HepG2 (cell line): ENCODE measurements around the gene KCND3.

Source experiments
- KAT8 ChIP-seq: IDR thresholded peaks from 2 replicates; pipeline ENCODE4 v1.6.1; 2016; ENCODE audit warnings: missing genetic modification reagents, missing compliant biosample characterization
- SP1 ChIP-seq, 2 experiments: fragments of 450-650 bp in 1 of 2; sonication (generic) in 1 of 2; formaldehyde crosslinking in 1 of 2; IDR thresholded peaks; 2 replicates each; pipeline versions ENCODE4 v1.4.0 to v1.6.1; 2016 to 2020; ENCODE audit warnings: missing genetic modification reagents in 1 of 2
- WIZ ChIP-seq: sonication (generic); formaldehyde crosslinking; IDR thresholded peaks from 2 replicates; pipeline ENCODE4 v1.5.1; 2020; ENCODE audit warnings: mild to moderate bottlenecking, missing genetic modification reagents
- ZFP90 ChIP-seq: sonication (generic); formaldehyde crosslinking; IDR thresholded peaks from 2 replicates; pipeline ENCODE4 v1.8.0; 2022; ENCODE audit warnings: missing genetic modification reagents, mild to moderate bottlenecking, inconsistent platforms, borderline replicate concordance
- ZMAT3 ChIP-seq: sonication (generic); formaldehyde crosslinking; conservative IDR thresholded peaks from 2 replicates; pipeline ENCODE4 v1.7.0; 2021; ENCODE audit warnings: missing genetic modification reagents
- TF ChIP-seq, protein P1 (sequence below): sonication (generic); formaldehyde crosslinking; IDR thresholded peaks from 2 replicates; pipeline ENCODE4 v1.5.0; 2020; ENCODE audit warnings: mild to moderate bottlenecking, missing genetic modification reagents, moderate library complexity

DNA sequence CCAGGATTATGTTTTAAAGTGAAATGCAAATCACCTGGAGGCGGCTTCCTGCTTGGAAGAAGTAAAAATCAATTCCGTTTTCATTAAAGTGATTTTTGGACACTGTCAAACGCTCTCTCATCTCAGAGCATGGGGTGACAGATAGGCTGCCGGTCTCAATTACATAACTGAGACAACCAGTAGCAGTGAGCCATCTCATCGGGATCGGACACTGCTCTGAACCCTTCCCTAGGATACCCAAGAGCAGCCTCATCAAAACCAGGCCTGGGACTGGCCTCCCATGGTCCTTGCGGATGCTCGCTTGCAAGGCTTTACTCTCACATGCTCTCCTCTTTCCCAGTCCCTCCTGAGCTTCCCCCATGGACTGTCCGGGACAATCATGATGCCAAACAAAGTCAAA lies 12.1 kb downstream of the KCND3 start:
- TF ChIP-seq ZMAT3 = no peak
- no peak for TF ChIP-seq SP1 (IDR thresholded peaks at IDR 0.05)
- no peak for TF ChIP-seq SP1 (CRISPR knock-in tag; IDR thresholded peaks at IDR 0.05)
- TF ChIP-seq KAT8 (CRISPR knock-in tag) = no peak
- no peak for TF ChIP-seq WIZ
- TF ChIP-seq ZFP90 (CRISPR knock-in tag) = no peak
- TF ChIP-seq, protein P1, sequence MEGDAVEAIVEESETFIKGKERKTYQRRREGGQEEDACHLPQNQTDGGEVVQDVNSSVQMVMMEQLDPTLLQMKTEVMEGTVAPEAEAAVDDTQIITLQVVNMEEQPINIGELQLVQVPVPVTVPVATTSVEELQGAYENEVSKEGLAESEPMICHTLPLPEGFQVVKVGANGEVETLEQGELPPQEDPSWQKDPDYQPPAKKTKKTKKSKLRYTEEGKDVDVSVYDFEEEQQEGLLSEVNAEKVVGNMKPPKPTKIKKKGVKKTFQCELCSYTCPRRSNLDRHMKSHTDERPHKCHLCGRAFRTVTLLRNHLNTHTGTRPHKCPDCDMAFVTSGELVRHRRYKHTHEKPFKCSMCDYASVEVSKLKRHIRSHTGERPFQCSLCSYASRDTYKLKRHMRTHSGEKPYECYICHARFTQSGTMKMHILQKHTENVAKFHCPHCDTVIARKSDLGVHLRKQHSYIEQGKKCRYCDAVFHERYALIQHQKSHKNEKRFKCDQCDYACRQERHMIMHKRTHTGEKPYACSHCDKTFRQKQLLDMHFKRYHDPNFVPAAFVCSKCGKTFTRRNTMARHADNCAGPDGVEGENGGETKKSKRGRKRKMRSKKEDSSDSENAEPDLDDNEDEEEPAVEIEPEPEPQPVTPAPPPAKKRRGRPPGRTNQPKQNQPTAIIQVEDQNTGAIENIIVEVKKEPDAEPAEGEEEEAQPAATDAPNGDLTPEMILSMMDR (CRISPR knock-in tag) = no peak
